ENCODE data around the gene NT5DC1.

DNA sequence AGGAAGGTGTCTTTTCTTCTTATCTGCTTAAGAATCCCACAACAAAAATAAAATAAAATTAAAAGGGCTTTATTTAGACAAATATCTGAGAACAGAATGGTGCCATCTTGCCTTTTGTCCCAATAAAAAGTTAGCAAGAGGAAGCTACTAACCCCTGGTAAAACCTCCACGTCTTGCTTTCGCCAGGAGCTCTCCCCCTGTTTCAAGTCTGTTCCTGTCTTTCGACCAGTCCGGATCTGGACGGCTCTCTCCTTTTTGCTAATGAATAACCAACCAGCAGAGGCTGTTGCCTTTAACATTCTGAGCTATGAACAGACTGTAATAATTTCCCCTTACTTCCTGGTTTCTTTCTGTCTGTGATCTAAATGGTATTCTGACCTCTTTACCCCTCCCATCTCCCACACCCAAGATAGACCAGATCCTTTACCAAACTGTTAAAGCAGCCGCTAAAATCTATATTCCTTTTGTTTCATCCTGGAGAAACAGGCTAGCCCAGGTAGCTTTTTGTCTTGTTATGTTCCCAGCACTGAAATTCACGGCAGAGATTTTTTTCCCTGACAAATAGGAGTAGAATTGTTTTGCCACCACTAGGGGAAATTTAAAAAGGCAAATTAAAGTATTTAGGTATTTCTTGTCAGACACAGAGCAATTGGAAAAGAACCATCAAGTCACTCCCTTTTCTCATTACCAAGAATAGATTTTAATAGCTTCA lies 39.9 kb upstream of the NT5DC1 start, which contains the start of gene FRK:
- TF ChIP-seq, protein P1, sequence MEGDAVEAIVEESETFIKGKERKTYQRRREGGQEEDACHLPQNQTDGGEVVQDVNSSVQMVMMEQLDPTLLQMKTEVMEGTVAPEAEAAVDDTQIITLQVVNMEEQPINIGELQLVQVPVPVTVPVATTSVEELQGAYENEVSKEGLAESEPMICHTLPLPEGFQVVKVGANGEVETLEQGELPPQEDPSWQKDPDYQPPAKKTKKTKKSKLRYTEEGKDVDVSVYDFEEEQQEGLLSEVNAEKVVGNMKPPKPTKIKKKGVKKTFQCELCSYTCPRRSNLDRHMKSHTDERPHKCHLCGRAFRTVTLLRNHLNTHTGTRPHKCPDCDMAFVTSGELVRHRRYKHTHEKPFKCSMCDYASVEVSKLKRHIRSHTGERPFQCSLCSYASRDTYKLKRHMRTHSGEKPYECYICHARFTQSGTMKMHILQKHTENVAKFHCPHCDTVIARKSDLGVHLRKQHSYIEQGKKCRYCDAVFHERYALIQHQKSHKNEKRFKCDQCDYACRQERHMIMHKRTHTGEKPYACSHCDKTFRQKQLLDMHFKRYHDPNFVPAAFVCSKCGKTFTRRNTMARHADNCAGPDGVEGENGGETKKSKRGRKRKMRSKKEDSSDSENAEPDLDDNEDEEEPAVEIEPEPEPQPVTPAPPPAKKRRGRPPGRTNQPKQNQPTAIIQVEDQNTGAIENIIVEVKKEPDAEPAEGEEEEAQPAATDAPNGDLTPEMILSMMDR (IDR thresholded peaks at IDR 0.05): peak in 2 of 6 experiments; percentile 12 to 40
- no peak for TF ChIP-seq POLR2A (IDR thresholded peaks at IDR 0.05)

Measured in adrenal gland (tissue), 5 donors.